ENCODE data around the gene CST2. TPM values are rescaled to one million over a fixed set of nuclear protein-coding genes. Genes with fewer than 3 reads are reported as not detected.

CST2 gene
- total RNA-seq (2022; extraction: Qiagen RNA extraction; ENCODE audit: low read depth) = 0.28 to 0.83 TPM (median 0.50 TPM) in 4 of 5 replicates, not detected in the other

GRCh38 chr20:23826541-23827021 lies at the start of gene CST2:
CST2 (minus strand) TSS chr20:23826729; CDS start chr20:23826660, 69 bp downstream.

Other genes starting within 250 kb of the CST2 start
- gene CST9, start 220.8 kb downstream of the CST2 start, total RNA-seq (2022; extraction: Qiagen RNA extraction; ENCODE audit: low read depth) = not detected in 5 replicates
- 221 to 423 TPM (median 396 TPM) in 5 replicates for gene CST3, start 188.8 kb downstream of the CST2 start, total RNA-seq (2022; extraction: Qiagen RNA extraction; ENCODE audit: low read depth)
- not detected in 5 replicates for gene CST4, start 137.7 kb downstream of the CST2 start, total RNA-seq (2022; extraction: Qiagen RNA extraction; ENCODE audit: low read depth)
- 0.59 to 1.5 TPM (median 0.81 TPM) in 4 of 5 replicates, not detected in the other for gene CST1, start 75.8 kb downstream of the CST2 start, total RNA-seq (2022; extraction: Qiagen RNA extraction; ENCODE audit: low read depth)
- gene CST5, start 53.0 kb upstream of the CST2 start, total RNA-seq (2022; extraction: Qiagen RNA extraction; ENCODE audit: low read depth) = not detected in 5 replicates
- gene GGTLC1, start 162.1 kb upstream of the CST2 start, total RNA-seq (2022; extraction: Qiagen RNA extraction; ENCODE audit: low read depth) = not detected in 5 replicates

Data from A549 treated with ZK216348 at 1 μM for 4 hours (cell line).